ENCODE results near the gene BBX.
"Not testable (repeated sequence)": the region's sequence is repeated elsewhere in the genome, so short reads cannot be mapped to it uniquely, and the experiment has no call there.

GRCh38 chr3:107691984-107692383, 169.2 kb downstream of the BBX start:
- TF ChIP-seq CTCF, POLR2A, EP300 (IDR thresholded peaks at IDR 0.05): not testable (repeated sequence)
